ENCODE results near the gene RAB11A. TPM values are rescaled to one million over a fixed set of nuclear protein-coding genes. Genes with fewer than 3 reads are reported as not detected.
A peak's percentile ranks its signal among the peaks of the same experiment; 100 is the strongest.

Gene RAB11A
- total RNA-seq, 1 experiment from 2014 or later: 209 TPM

DNA sequence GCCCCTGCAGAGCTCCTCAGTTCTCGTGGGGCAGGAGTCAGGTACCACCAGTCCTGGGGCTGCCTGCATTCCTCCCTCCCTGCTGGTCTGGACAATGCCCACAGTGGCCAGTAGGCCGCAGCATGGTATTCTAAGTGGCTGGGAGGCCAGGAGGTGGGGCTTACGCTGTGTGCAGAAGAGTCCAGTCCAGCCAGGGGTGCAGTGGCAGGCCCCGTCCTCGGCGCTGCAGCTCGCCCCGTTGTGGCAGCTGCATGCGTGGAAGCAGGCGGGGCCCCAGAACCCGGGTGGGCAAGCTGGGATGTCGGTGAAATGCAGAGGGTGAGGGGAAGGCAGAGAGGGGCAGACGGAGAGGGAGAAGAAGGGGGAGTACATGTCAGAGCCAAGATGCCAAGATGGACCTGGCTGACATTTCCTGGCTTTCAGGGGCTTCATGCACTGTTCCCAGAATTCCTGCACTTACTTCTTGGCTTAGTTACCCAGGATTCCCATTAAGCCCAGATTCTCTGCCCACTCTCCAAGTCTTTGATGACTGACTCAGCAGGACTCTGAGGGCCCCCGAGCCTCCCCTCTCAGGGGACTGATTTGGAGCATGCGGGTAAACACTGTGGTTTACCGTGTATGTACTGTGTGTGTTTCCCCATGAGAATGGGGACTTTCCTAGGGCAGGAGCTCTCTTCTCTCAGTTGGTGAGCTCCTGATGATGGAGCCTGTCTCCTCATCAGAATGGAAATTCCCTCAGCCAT lies 47.5 kb downstream of the RAB11A start:
- DNase-seq (ENCODE audit: low read depth): peak; percentile 63

DNA sequence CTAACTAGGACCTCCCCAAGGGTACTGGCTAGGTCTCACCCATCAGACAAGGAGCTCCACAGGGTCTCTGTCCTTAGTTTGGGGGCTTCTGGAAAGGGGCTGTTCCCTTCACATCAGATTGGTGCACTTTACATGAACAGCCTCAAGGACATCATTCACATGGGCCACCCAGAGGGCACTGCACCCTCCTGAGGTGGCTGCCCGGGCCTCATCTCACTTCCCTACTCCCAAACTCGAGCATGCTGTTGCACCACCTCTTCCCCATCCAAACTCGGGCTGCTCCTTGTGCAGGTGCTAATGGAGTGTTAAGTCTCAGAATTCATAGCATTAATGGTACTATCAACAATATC lies 48.1 kb downstream of the RAB11A start:
- DNase-seq (ENCODE audit: low read depth): no peak

DNA sequence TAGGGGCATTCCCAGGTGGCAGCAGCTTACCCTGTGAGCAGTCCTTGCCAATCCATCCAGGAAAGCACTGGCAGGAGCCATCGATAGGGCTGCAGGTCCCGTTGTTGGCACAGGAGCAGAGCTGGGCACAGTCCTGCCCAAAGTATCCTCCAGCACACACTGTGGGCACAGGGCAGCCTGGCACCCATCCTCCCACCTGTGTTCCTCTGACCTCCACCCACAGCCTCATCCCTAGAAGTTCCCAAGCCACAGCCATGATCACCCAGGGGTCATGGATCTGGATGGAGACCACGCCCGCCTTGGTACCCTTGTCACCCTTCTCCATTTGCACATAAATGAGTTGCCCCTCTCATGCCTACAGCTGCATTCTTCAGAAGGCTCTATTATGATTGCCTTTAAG lies 48.6 kb downstream of the RAB11A start:
- no peak for DNase-seq (ENCODE audit: low read depth)

DNA sequence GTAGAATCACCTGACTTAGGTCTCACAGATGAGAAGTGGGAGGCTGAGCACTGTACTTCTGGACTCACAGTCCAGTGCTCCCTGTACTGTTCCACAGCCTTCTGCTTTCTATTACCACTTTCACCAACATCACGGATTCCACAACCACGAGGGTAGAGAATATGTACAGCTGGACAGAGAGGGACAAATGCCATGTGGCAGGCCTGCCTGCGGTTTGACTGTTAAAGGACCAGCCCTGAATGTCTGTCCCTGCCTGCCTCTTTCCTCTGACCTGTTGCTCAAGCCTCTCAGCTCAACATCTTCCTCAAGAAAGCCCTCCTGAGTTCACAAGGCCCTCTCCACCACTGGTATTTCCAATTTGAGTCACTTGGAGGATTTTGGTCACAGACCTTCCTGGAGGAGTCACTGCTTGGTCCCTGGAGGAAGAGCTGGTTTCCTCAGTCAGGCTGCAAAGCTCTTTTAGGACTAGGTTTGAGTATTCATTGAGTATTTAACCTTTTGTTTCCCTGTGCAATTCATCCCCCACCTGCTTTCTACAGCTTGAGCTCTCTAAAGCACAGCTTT lies 49.1 kb downstream of the RAB11A start:
- no peak for DNase-seq (ENCODE audit: low read depth)

DNA sequence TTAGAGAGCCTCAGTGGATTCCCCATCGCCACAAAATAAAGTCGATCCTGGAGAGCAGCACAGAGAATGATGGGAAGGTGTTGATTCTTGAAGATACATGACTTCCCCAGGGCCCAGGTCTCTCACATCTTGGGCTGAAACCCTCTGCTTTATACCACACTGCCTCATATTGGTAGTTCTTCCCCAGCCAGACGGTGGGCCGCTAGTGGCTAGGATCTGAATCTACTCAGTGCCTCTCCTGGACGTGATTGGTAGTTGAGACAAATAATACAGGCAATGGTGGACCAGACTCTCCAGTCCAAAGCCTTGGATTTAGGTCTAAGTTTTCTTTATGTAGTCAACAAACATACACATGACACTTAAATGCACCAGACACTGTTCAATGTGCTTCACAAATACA lies 49.7 kb downstream of the RAB11A start:
- no peak for DNase-seq (ENCODE audit: low read depth)

GRCh38 chr15:65919353-65919752 lies 50.1 kb downstream of the RAB11A start:
- no peak for DNase-seq (ENCODE audit: low read depth)

DNA sequence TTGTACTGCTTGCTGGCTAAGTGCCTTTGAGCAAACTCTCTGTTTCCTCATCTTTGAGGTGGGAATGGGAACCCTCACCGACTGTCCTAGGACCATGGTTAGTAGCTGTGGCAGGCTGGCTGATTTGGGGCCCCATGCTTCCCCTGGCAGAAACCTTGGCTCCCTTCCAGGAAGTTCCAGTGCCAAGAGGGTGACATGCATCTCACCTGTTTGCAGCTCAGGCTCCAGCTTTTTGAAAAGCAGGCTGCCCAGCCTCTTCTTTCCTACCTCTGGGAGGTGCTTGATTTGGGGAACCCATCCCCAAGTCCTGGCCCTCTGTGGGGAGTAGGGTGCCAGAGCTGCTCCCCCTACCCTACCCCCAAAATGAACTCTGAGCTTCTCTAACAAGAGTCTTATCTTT lies 50.8 kb downstream of the RAB11A start:
- no peak for DNase-seq (ENCODE audit: low read depth)

GRCh38 chr15:65920825-65921309 lies 51.6 kb downstream of the RAB11A start:
- no peak for DNase-seq (ENCODE audit: low read depth)

DNA sequence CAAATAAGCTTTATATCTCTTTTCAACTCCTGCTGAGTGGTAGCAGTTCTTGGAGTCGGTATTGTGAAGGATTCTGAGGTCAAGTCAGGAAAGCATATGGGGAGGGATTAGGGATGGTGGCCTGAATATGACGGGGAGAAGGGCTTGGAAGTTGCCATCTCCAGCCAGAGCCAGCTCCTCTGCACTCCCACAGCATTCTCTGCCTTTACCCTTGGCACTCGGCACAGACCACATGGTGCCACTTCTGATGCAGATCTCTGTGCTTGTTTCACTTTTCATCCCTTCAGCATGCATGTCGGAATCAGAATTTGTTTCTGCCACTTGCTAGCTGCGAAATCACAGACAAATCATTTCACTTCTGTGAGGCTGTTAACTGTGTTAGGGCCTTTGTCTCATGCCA lies 52.5 kb downstream of the RAB11A start:
- DNase-seq (ENCODE audit: low read depth): no peak

- DNase-seq (ENCODE audit: low read depth): no peak
Observed at GRCh38 chr15:65922621-65923020, 53.3 kb downstream of the RAB11A start.

- no peak for DNase-seq (ENCODE audit: low read depth)
Observed at GRCh38 chr15:65923264-65923663, 54.0 kb downstream of the RAB11A start.

- no peak for DNase-seq (ENCODE audit: low read depth)
Observed at GRCh38 chr15:65924004-65924403, 54.7 kb downstream of the RAB11A start.

GRCh38 chr15:65925338-65925737 lies 56.0 kb downstream of the RAB11A start:
- no peak for DNase-seq (ENCODE audit: low read depth)

GRCh38 chr15:65926459-65926858 lies 57.2 kb downstream of the RAB11A start:
- no peak for DNase-seq (ENCODE audit: low read depth)

DNA sequence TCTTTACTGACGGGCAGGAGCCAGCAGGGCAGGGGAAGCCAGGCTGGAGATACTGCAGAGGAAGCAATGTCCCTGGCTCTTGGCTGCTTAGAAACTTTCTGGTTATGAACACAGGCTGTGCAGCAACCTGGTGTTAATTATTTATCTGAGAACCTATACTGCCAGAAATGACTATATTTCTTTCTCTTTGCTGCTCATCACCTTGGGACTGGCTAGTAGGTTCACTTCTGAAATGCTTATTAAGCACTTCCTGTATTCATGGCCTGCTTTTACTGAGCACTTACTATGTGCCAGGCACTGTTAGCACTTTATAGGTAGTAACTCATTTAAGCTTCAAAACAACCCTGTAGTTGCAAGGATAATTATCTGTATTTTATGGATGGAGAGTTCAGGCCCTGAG lies 57.6 kb downstream of the RAB11A start:
- DNase-seq (ENCODE audit: low read depth): no peak

GRCh38 chr15:65927545-65927944 lies 58.3 kb downstream of the RAB11A start:
- no peak for DNase-seq (ENCODE audit: low read depth)

DNA sequence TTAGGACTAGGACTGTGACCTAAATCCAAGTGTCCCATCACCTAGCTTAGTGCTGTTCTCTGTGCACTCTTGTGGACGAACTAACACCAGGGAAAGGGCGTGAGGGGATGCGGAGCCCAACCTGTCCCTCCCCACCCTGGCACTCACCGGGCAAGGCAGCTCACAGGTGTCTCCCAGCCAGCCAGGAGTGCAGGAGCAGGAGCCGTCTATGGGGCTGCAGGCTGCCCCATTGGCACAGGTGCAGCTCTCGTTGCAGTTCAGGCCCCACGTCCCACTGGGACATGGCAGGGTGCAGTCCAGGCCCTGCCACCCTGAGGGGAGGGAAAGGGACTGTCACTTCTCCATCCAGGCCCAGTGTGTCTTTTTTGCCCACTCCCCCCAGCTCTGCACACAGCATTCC lies 60.3 kb downstream of the RAB11A start:
- DNase-seq (ENCODE audit: low read depth): no peak

- DNase-seq (ENCODE audit: low read depth): no peak
Observed at GRCh38 chr15:65930134-65930533, 60.8 kb downstream of the RAB11A start.

DNA sequence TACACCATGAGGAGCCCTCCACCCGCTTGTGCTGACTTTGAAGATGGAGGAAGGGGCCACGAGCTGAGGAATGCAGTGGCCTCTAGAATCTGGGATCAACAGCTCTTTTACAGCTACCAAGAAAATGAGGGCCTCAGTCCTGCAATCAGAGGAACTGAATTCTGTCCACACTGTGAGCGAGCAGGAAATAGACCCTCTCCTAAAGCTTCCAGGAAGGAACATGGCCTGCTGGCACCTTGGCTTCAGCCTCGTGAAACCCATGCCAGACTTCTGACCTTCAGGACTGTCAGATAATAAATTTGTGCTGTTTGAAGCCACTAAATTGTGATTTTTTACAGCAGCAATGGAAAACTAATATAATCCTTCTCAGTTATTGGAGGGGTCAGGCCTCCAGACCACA lies 61.9 kb downstream of the RAB11A start:
- no peak for DNase-seq (ENCODE audit: low read depth)

DNA sequence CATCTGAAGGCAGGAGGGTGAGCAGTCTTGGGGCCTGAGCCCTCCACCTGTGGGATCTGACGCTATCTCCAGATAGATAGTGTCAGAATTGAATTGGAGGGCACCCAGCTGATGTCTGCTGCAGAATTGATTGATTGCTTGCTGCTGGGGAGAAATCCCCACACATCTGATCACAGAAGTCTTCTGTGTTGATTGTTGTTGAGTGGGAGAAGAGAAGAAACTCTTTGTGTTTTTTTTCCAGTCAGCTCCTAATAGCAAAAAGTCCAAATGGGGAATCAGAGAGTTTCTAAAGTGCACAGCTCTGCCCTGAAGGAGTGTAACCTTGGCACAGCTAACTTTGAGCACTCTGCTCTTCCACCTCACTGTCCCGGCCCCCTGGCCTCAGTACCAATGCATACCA lies 66.1 kb downstream of the RAB11A start:
- DNase-seq (ENCODE audit: low read depth): no peak

- no peak for DNase-seq (ENCODE audit: low read depth)
Observed at GRCh38 chr15:65936282-65936681, 67.0 kb downstream of the RAB11A start.

GRCh38 chr15:65937054-65937453 lies 67.8 kb downstream of the RAB11A start:
- no peak for DNase-seq (ENCODE audit: low read depth)

- peak; percentile 22 for DNase-seq (ENCODE audit: low read depth)
Observed at GRCh38 chr15:65937476-65937875, 68.2 kb downstream of the RAB11A start.

DNA sequence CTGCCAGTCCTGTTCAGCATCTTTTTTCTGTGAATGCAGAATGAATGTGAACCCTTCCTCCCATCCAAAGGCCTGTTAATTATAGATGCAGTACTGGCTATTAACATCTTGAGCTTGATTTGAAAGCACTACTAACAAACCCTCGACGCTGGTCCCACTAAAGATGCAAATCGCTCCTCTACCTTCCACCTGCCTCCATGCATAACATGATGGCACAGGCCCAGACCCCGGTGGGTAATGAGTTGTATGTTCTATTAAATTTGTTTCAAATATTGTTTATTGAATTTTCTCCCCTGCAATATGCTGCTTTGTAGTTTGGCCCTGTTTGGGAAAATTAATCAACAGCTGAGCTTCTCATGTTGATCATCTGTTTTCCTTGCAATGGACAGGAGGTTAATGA lies 69.3 kb downstream of the RAB11A start:
- no peak for DNase-seq (ENCODE audit: low read depth)
